ENCODE results near the gene TTLL8. TPM values are rescaled to one million over a fixed set of nuclear protein-coding genes. Genes with fewer than 3 reads are reported as not detected.
"Not testable (repeated sequence)": the region's sequence is repeated elsewhere in the genome, so short reads cannot be mapped to it uniquely, and the experiment has no call there.

Gene TTLL8
- total RNA-seq, 2 experiments from 2014 or later, result 0.06 to 0.72 TPM

GRCh38 chr22:49991167-49991566 lies 66.9 kb downstream of the TTLL8 start:
- Histone ChIP-seq H4K20me1 (ENCODE audit: insufficient read depth, low read length) (no peaks in the 10 kb centered on the region), H3K4me2 (ENCODE audit: low read length) (no peak overlapping the region), H3K4me1 (ENCODE audit: insufficient read depth, low read length, poor library complexity, severe bottlenecking) (no peaks in the 10 kb centered on the region), H3K9me2 (ENCODE audit: insufficient read depth, low read length) (no peaks in the 10 kb centered on the region), H3K4me3 (ENCODE audit: low read depth, low read length, poor library complexity, severe bottlenecking) (no peak overlapping the region), H3K36me3 (ENCODE audit: insufficient read depth, low read length) (no peaks in the 10 kb centered on the region), H3K27ac (ENCODE audit: low read depth, low read length, poor library complexity, severe bottlenecking) (no peak overlapping the region), H2AFZ (ENCODE audit: low read length) (no peak overlapping the region), H3K79me2 (ENCODE audit: insufficient read depth, low read depth, low read length) (no peaks in the 10 kb centered on the region), H3K9me3 (ENCODE audit: low read length) (peaks cover 15% of the 10 kb centered on the region)
- ChIA-PET POLR2A (interaction anchor here (0.6 kb wide), 1 partner anchor 222 kb away, joined by 3 read pairs; no protein-coding TSS in a partner anchor), CTCF (ENCODE audit: unreplicated experiment) (interaction anchor here (0.6 kb wide), 1 partner anchor 55 kb away, joined by 5 read pairs; no protein-coding TSS in a partner anchor)
- no TSS peak for BruUV-seq (replicated peaks)
- intact Hi-C loops (cut with micrococcal nuclease; ENCODE audit: unreplicated experiment), result loop anchor here (5.0 kb wide), 1 partner anchor 41 kb away; no protein-coding TSS in a partner anchor
- TF ChIP-seq CTCF (conservative IDR thresholded peaks at IDR 0.05; ENCODE audit: low read length) (no peak), EZH2phosphoT487 (IDR thresholded peaks at IDR 0.05; ENCODE audit: borderline replicate concordance, low read depth, low read length) (no peak)
- DNase-seq (ENCODE audit: low spot score), result no peak

- H3K4me1 ChIP-seq (ENCODE audit: insufficient read depth, low read length, poor library complexity, severe bottlenecking); H3K4me2 ChIP-seq (ENCODE audit: low read length); H4K20me1 ChIP-seq (ENCODE audit: insufficient read depth, low read length); BruUV-seq (replicated peaks); H2AFZ ChIP-seq (ENCODE audit: low read length); CTCF ChIA-PET (ENCODE audit: unreplicated experiment); POLR2A ChIA-PET; H3K36me3 ChIP-seq (ENCODE audit: insufficient read depth, low read length); H3K27ac ChIP-seq (ENCODE audit: low read depth, low read length, poor library complexity, severe bottlenecking); H3K4me3 ChIP-seq (ENCODE audit: low read depth, low read length, poor library complexity, severe bottlenecking); DNase-seq (ENCODE audit: low spot score); H3K79me2 ChIP-seq (ENCODE audit: insufficient read depth, low read depth, low read length); H3K9me2 ChIP-seq (ENCODE audit: insufficient read depth, low read length): not testable (repeated sequence)
- intact Hi-C loops (cut with micrococcal nuclease; ENCODE audit: unreplicated experiment), result loop anchor here (5.0 kb wide), 1 partner anchor 42 kb away; no protein-coding TSS in a partner anchor
- peaks cover 19% of the 10 kb centered on the region for H3K9me3 ChIP-seq (ENCODE audit: low read length)
These were observed 68.3 kb downstream of the TTLL8 start for GRCh38 chr22:49989826-49990225.

GRCh38 chr22:49986325-49986724 lies 71.8 kb downstream of the TTLL8 start:
- no TSS peak for BruUV-seq (replicated peaks)
- Histone ChIP-seq H3K27ac (ENCODE audit: low read depth, low read length, poor library complexity, severe bottlenecking) (no peak overlapping the region), H4K20me1 (ENCODE audit: insufficient read depth, low read length) (no peaks in the 10 kb centered on the region), H3K4me1 (ENCODE audit: insufficient read depth, low read length, poor library complexity, severe bottlenecking) (no peaks in the 10 kb centered on the region), H3K36me3 (ENCODE audit: insufficient read depth, low read length) (no peaks in the 10 kb centered on the region), H2AFZ (ENCODE audit: low read length) (no peak overlapping the region), H3K9me3 (ENCODE audit: low read length) (peaks cover 16% of the 10 kb centered on the region), H3K79me2 (ENCODE audit: insufficient read depth, low read depth, low read length) (no peaks in the 10 kb centered on the region), H3K9me2 (ENCODE audit: insufficient read depth, low read length) (no peaks in the 10 kb centered on the region), H3K4me3 (ENCODE audit: low read depth, low read length, poor library complexity, severe bottlenecking) (no peak overlapping the region), H3K4me2 (ENCODE audit: low read length) (no peak overlapping the region)
- no peak for DNase-seq (ENCODE audit: low spot score)
- TF ChIP-seq EZH2phosphoT487 (IDR thresholded peaks at IDR 0.05; ENCODE audit: borderline replicate concordance, low read depth, low read length) (no peak), CTCF (conservative IDR thresholded peaks at IDR 0.05; ENCODE audit: low read length) (no peak)
- intact Hi-C loops (cut with micrococcal nuclease; ENCODE audit: unreplicated experiment), result no loop called here
- POLR2A ChIA-PET, result no interaction called here
- CTCF ChIA-PET (ENCODE audit: unreplicated experiment), result no interaction called here
